Stimulated activated naive CD4-positive, alpha-beta T cell treated with Interleukin-2 at 50 U/mL for 16 hours (primary cell): Measurements from ENCODE around the gene DPPA2.

Source experiments
- DNase-seq: peaks from one replicate; lab custom pipeline; 2025; lab: John Stamatoyannopoulos, UW

Gene DPPA2

DNA sequence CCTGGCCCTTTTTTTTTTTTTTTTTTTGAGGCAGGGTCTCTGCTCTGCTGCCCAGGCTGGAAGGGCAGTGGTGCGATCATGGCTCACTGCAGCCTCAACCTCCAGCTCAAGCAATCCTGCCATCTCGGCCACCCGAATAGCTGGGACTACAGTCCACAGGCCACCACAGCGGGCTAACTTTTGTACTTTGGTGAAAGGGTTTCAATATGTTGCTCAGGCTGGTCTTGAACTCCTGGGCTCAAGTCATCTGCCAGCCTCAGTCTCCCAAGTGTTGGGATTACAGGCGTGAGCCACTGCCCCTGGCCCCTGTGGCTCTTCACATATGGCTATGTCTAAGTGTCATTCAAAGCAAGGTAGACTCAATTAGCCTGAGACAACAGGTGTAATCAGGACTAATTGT, 8.8 kb upstream of the DPPA2 start:
- DNase-seq, result no peak

- no peak for DNase-seq
Measured at GRCh38 chr3:109313061-109313460, 3.3 kb downstream of the DPPA2 start.

DNA sequence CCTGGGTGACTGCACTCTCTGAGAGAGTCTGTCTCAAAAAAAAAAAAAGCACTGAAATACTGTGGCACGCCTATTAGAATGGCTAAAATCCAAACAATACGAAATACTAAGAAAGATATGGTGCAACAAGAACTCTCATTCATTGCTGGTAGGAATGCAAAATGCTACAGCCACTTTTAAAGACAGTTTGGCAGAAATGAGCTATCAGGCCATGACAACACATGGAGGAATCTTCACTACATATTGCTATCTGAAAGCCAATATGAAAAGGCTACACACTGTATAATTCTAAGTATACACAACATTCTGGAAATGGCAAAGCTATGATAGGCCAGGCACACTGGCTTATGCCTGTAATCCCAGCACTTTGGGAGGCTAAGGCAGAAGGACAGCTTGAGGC, 18.8 kb downstream of the DPPA2 start:
- DNase-seq, result no peak

DNA sequence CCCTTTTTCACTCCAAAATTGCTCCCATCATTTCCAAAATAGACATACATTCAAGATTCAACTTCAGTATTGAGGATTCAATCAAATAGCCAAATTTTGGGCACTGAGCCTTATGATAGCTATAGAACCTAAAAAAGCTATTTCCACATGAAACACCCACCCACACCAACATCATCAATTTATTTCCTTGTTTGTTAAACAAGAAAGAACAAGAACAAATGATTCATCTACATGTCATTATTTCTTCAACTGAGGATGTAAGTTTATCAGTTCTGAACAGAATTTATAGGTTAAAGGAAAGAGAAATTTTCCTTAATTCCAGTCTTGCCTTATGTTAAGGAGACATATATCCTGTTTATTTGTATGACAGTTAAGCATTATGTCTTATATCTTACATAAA, 32.2 kb downstream of the DPPA2 start:
- no peak for DNase-seq

DNA sequence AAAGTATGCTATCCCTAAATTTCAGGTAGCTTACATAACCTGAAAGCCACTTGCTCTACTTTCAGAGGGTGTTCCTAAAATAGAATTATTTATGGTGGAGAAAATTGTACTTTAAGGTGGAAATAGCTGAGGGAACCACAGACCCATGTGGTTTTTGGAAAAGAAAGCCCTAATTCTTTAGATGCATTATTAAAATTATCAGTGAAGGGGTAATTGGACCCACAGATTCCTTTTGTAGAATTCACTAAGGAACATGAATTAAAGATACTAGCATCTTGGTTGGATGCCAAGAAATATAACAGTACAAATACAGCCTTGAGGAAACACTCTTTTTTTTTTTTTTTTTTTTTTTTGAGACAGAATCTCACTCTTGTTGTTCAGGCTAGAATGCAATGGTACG, 37.8 kb downstream of the DPPA2 start:
- DNase-seq, result no peak

DNA sequence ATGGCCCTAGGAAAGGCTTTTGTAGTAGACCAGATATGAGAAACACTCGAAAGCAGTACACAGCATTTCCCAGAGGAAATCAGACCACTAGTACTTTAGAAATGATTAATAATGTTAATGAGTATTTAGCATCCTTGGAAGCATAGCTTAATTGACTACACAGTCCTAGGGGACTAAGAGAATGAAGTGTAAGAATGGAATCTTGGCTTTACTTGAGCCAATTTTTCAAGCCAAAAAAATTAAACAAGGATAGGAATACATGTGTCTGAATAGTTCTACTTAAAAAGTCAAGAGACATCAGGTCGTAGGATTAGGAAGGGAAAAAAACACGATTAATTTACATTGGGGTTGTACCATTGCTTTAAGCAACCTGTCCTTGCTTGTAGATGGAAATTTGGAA, 38.2 kb downstream of the DPPA2 start:
- DNase-seq, result no peak

DNA sequence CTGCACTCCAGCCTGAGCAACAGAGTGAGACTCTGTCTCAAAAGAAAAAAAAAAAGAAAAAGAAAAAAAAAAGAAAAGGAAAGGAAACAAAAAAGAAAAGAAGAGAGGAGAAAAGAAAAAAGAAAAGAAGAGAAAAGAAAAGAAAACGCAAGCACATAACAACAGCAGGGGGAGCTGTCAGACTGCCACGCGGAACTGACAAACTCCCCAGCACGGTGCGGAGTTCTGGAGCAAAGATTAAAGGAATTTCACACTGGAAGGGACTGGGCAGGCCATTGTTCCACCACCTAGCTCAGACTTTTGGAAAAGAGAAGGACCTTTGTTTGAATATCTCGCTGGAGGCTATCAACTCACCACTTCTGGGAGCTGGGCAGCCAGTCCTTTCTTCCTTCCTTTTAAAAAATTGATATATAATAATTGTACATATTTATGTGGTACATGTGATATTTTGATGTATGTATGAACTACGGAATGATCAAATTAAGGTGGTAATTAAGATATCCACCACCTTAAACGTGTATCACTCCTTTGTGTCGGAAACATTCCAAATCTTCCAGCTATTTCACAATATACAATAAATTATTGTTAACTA, 40.5 kb downstream of the DPPA2 start:
- no peak for DNase-seq

DNA sequence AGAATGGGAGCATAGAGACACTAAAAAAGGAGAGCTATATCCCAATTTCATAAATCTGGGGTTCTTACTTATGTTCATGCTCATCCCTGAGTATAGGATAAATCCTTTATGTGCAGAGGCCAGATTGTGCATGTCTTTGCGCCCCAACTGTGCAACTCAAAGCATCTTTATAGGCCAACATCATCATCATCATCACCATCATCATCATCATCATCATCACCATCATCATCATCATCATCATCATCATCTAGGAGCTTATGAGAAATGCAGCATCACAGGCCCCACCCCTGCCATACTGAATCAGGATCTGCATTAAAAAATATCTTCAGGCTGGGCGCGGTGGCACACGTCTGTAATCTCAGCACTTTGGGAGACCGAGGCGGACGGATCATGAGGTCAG, 45.5 kb downstream of the DPPA2 start:
- DNase-seq, result no peak

GRCh38 chr3:109269577-109270275, 46.6 kb downstream of the DPPA2 start:
- DNase-seq, result no peak

- no peak for DNase-seq
Measured at GRCh38 chr3:109268181-109268580, 48.1 kb downstream of the DPPA2 start.

GRCh38 chr3:109265295-109265694, 51.0 kb downstream of the DPPA2 start:
- no peak for DNase-seq

DNA sequence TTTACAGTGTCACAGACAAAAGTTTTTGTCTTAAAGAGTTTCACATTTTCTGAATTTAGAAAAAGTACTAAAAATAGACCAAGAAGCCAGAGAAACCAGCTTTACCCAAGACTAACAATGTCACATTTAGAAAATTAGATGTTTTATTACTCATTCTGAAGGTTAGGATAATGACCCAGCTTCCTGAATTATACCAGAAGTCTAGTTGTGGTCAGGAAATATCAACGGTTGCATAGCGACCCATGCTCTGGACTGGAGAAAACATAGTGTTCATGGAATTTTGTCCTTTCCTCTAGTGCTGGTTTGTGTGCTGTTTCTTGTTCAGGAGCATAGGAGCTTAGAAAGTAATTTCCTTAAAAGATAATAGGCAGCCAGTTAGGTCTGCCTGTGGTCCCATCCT, 59.0 kb downstream of the DPPA2 start:
- no peak for DNase-seq

GRCh38 chr3:109254770-109255169, 61.5 kb downstream of the DPPA2 start:
- DNase-seq, result no peak

GRCh38 chr3:109252641-109253040, 63.7 kb downstream of the DPPA2 start:
- DNase-seq, result no peak
